Fibroblast of upper back skin (primary cell): ENCODE data around the gene OFD1.
A peak's percentile ranks its signal among the peaks of the same experiment; 100 is the strongest.

Source experiments
- DNase-seq: peaks from one replicate; pipeline ENCODE4 v3.0.0-alpha.2; 2013

Gene OFD1

GRCh38 chrX:13734278-13735172, at the start of gene OFD1, which contains the start of gene TRAPPC2:
TSS of gene OFD1 (plus strand) at chrX:13734748. CDS start at chrX:13735072, 324 bp downstream.
TSS of gene TRAPPC2 (minus strand) at chrX:13734620. CDS start at chrX:13719963, 14,657 bp downstream.
- peak; percentile 93 for DNase-seq

- no peak for DNase-seq
These were observed 49.3 kb upstream of the OFD1 start for GRCh38 chrX:13685126-13685763.

GRCh38 chrX:13687203-13687602, 47.3 kb upstream of the OFD1 start:
- no peak for DNase-seq

GRCh38 chrX:13688384-13688957, 46.1 kb upstream of the OFD1 start:
- no peak for DNase-seq

- DNase-seq = peak; percentile 64
These were observed 45.4 kb upstream of the OFD1 start, which contains the start of gene RAB9A for GRCh38 chrX:13688958-13689740. TSS of gene RAB9A (plus strand) at chrX:13689128. CDS start at chrX:13708747, 19,619 bp downstream.

GRCh38 chrX:13689741-13690211, 44.8 kb upstream of the OFD1 start:
- DNase-seq = no peak

- DNase-seq = no peak
These were observed 43.7 kb upstream of the OFD1 start for GRCh38 chrX:13690836-13691235.

- DNase-seq = no peak
These were observed 42.6 kb upstream of the OFD1 start for GRCh38 chrX:13691841-13692371.

- DNase-seq = no peak
These were observed 41.7 kb upstream of the OFD1 start for GRCh38 chrX:13692771-13693231.

- no peak for DNase-seq
These were observed 41.1 kb upstream of the OFD1 start for GRCh38 chrX:13693341-13693961.

- no peak for DNase-seq
These were observed 40.2 kb upstream of the OFD1 start for GRCh38 chrX:13694359-13694758.

- no peak for DNase-seq
These were observed 39.6 kb upstream of the OFD1 start for GRCh38 chrX:13694983-13695382.

GRCh38 chrX:13695601-13696115, 38.9 kb upstream of the OFD1 start:
- DNase-seq = no peak

GRCh38 chrX:13697455-13697854, 37.1 kb upstream of the OFD1 start:
- no peak for DNase-seq

- DNase-seq = no peak
These were observed 36.6 kb upstream of the OFD1 start for GRCh38 chrX:13697976-13698375.

- no peak for DNase-seq
These were observed 36.1 kb upstream of the OFD1 start for GRCh38 chrX:13698432-13698831.

GRCh38 chrX:13699183-13699826, 35.2 kb upstream of the OFD1 start:
- no peak for DNase-seq

- no peak for DNase-seq
These were observed 34.2 kb upstream of the OFD1 start for GRCh38 chrX:13700380-13700779.

GRCh38 chrX:13702111-13702789, 32.3 kb upstream of the OFD1 start:
- no peak for DNase-seq

GRCh38 chrX:13703135-13703534, 31.4 kb upstream of the OFD1 start:
- no peak for DNase-seq
